ENCODE measurements around the gene KCNMA1.

GRCh38 chr10:77386838-77387237 lies 250.8 kb downstream of the KCNMA1 start:
- TF ChIP-seq EP300 (IDR thresholded peaks at IDR 0.05; ENCODE audit: low read depth), result no peak
- TF ChIP-seq POLR2A (IDR thresholded peaks at IDR 0.05), result no peak
- no peak for TF ChIP-seq CTCF (IDR thresholded peaks at IDR 0.05)
- no peak for TF ChIP-seq POLR2AphosphoS5 (IDR thresholded peaks at IDR 0.05)
